Stomach (tissue), 9 donors: Measurements from ENCODE around the gene IRAG1. TPM values are rescaled to one million over a fixed set of nuclear protein-coding genes. Genes with fewer than 3 reads are reported as not detected.

Experiments
- DNase-seq, 2 donors: peaks; one replicate each; pipeline versions ENCODE4 v3.0.0 to v3.0.0-alpha.2; 2013 to 2019
- H3K27ac ChIP-seq, 5 donors: fragments of 200-600 bp in 4 of 5; sonication (generic) in 4 of 5; one replicate each; pipeline ENCODE4 v1.5.1; 2013 to 2019; ENCODE audit warnings: mild to moderate bottlenecking in 1 of 5, moderate library complexity in 1 of 5
- H3K27me3 ChIP-seq, 3 donors: fragments of 200-600 bp; sonication (generic); one replicate each; pipeline ENCODE4 v1.5.1; 2017 to 2019; ENCODE audit warnings: mixed run types in 1 of 3
- H3K36me3 ChIP-seq, 4 donors: fragments of 200-600 bp; sonication (generic); 1 replicate in 3 of 4; 2 replicates in 1 of 4; pipeline ENCODE4 v1.5.1; 2016 to 2019
- H3K4me1 ChIP-seq, 4 donors: fragments of 200-600 bp; sonication (generic); one replicate each; pipeline ENCODE4 v1.5.1; 2016 to 2019
- H3K4me3 ChIP-seq, 4 donors: fragments of 200-600 bp; sonication (generic) in 3 of 4; one replicate each; pipeline ENCODE4 v1.5.1; 2016 to 2019; ENCODE audit warnings: mild to moderate bottlenecking in 1 of 4
- H3K9me3 ChIP-seq, 4 donors: fragments of 200-600 bp; sonication (generic); one replicate each; pipeline ENCODE4 v1.5.1; 2016 to 2019
- EP300 ChIP-seq: sonication (generic); formaldehyde crosslinking; IDR thresholded peaks from one replicate; pipeline ENCODE4 v1.6.1; 2017; ENCODE audit warnings: antibody characterized with exemption
- POLR2A ChIP-seq, 4 donors: fragments of 450-650 bp; IDR thresholded peaks; one replicate each; pipeline ENCODE4 v1.6.1; 2016; ENCODE audit warnings: antibody characterized with exemption in 4 of 4, control low read depth in 2 of 4, mild to moderate bottlenecking in 1 of 4, moderate library complexity in 1 of 4
- POLR2AphosphoS5 ChIP-seq, 3 donors: sonication (generic); formaldehyde crosslinking; IDR thresholded peaks; one replicate each; pipeline ENCODE4 v1.6.1; 2016; ENCODE audit warnings: antibody characterized with exemption in 3 of 3
- WGBS, 5 donors: extraction: QIAGEN DNeasy Blood & Tissue Kit in 3 of 5; methylation state at CpG; one replicate each; pipeline versions ENCODE4 v1.1.5 to v1.1.7; 2013 to 2018; 5-methylcytosine and 5-hydroxymethylcytosine counted together
- intact Hi-C: fragments of 100-400 bp; cut with DNase I; formaldehyde crosslinking; loops from one replicate; pipeline ENCODE4 v1.15.1; 2023; ENCODE audit warnings: low total_unique reads
- polyA plus RNA-seq, 3 donors: library from polyadenylated mRNA; stranded (reverse); fragments of 200-250 nt; gene quantifications; one replicate each; pipeline ENCODE4 v1.2.3, GENCODE V29; 2013
- total RNA-seq, 5 donors: library from RNA; depleted of rRNA; stranded (reverse); fragments of >200 nt; gene quantifications; one replicate each; pipeline versions ENCODE4 v1.1.0 to v1.2.3, GENCODE V29; 2014 to 2016
- TF ChIP-seq, protein P1 (sequence below), 7 experiments: fragments of 450-650 bp in 4 of 7; fragments of 200-600 bp in 3 of 7; sonication (generic) in 3 of 7; IDR thresholded peaks; one replicate each; pipeline ENCODE4 v1.5.1; 2016 to 2019; ENCODE audit warnings: antibody characterized with exemption in 7 of 7, control low read depth in 2 of 7, mild to moderate bottlenecking in 1 of 7
- donor health status: healthy with polysubstance abuse.
- donor health status: Bipolar disorder and iron deficiency.
- donor health status: healthy.

Gene IRAG1
- total and polyA plus RNA-seq, 8 donors = 12.7 to 60.7 (median 26.4) TPM

DNA sequence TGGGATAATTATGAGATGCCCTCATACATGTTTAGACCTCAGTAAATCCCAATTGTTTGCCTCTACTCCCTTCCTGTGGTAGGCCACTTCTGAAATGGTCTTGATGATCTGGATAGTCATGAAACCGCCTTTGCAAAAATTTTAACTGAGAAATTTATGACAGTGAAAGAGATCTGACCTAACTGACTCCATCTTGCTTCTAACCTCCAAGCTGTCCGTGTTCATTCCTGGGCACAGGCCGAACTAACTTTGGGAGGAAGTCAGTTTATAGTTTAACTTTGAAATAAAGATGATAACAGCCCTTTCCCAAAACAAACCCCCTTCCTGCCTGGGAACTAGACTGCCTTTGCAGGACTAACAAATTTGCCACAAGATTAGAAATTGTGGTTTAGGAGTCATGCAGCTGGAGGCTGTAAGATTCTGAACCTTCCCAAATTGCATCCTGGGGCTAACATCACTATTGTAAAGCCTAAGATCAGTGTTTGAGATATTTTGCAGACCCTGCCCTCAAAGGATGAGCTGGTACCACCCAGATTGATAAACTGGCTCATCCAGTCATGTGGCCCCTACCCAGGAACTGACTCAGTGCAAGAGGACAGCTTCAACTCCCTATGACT lies 37.6 kb upstream of the IRAG1 start:
- intact Hi-C loops = loop anchor here (5.0 kb wide), 1 partner anchor 329 kb away; no protein-coding TSS in a partner anchor
- peaks cover 0 to 6% (median 0%) of the 10 kb centered on the region in 3 donors for H3K27me3 ChIP-seq
- no peak for DNase-seq
- no peak overlapping the region for H3K4me3 ChIP-seq
- no peak overlapping the region for H3K27ac ChIP-seq
- H3K9me3 ChIP-seq = peaks cover 0 to 6% (median 0%) of the 10 kb centered on the region in 4 donors
- TF ChIP-seq POLR2A (IDR thresholded peaks at IDR 0.05) (no peak), POLR2AphosphoS5 (IDR thresholded peaks at IDR 0.05) (no peak), EP300 (no peak)
- TF ChIP-seq, protein P1, sequence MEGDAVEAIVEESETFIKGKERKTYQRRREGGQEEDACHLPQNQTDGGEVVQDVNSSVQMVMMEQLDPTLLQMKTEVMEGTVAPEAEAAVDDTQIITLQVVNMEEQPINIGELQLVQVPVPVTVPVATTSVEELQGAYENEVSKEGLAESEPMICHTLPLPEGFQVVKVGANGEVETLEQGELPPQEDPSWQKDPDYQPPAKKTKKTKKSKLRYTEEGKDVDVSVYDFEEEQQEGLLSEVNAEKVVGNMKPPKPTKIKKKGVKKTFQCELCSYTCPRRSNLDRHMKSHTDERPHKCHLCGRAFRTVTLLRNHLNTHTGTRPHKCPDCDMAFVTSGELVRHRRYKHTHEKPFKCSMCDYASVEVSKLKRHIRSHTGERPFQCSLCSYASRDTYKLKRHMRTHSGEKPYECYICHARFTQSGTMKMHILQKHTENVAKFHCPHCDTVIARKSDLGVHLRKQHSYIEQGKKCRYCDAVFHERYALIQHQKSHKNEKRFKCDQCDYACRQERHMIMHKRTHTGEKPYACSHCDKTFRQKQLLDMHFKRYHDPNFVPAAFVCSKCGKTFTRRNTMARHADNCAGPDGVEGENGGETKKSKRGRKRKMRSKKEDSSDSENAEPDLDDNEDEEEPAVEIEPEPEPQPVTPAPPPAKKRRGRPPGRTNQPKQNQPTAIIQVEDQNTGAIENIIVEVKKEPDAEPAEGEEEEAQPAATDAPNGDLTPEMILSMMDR (IDR thresholded peaks at IDR 0.05) = no peak
- H3K4me1 ChIP-seq = peaks cover 3 to 16% (median 11%) of the 10 kb centered on the region in 4 donors
- WGBS, 5 donors = 77 to 87% (median 81%) methylated on average over 3 of the region's 3 CpGs
- no peaks in the 10 kb centered on the region for H3K36me3 ChIP-seq

DNA sequence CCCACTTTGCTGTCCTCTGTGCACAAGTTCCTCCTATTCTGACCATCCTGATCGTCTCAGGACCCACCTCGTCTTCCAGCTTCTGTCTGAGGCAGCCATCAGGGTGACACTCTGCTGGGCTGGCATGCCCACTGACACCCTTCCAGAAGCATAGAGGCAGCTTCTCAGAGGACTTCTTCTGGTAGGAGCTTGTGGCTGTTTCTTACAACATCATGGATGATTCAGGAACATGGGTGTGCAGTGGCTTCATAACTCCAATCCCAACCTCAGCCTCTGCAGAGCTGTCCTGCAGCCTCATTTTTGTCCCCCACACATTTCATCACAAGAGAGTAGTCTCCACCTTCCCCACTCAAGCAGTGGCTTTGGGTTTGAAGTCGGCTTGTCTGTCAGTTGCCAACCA lies 36.6 kb upstream of the IRAG1 start:
- Histone ChIP-seq H3K4me1 (peaks cover 0 to 6% (median 2%) of the 10 kb centered on the region in 4 donors), H3K27ac (peak overlapping the region in 1 of 5 donors; percentile 5), H3K27me3 (peaks cover 0 to 6% (median 0%) of the 10 kb centered on the region in 3 donors), H3K4me3 (no peak overlapping the region), H3K9me3 (peaks cover 0 to 6% (median 0%) of the 10 kb centered on the region in 4 donors), H3K36me3 (no peaks in the 10 kb centered on the region)
- intact Hi-C loops = loop anchor here (5.0 kb wide), 1 partner anchor 328 kb away; no protein-coding TSS in a partner anchor
- TF ChIP-seq EP300 = no peak
- TF ChIP-seq POLR2A (IDR thresholded peaks at IDR 0.05) = no peak
- TF ChIP-seq POLR2AphosphoS5 (IDR thresholded peaks at IDR 0.05) = no peak
- TF ChIP-seq, protein P1 (IDR thresholded peaks at IDR 0.05) = no peak
- no peak for DNase-seq
- WGBS, 5 donors = 86 to 97% (median 89%) methylated on average over 3 of the region's 3 CpGs

DNA sequence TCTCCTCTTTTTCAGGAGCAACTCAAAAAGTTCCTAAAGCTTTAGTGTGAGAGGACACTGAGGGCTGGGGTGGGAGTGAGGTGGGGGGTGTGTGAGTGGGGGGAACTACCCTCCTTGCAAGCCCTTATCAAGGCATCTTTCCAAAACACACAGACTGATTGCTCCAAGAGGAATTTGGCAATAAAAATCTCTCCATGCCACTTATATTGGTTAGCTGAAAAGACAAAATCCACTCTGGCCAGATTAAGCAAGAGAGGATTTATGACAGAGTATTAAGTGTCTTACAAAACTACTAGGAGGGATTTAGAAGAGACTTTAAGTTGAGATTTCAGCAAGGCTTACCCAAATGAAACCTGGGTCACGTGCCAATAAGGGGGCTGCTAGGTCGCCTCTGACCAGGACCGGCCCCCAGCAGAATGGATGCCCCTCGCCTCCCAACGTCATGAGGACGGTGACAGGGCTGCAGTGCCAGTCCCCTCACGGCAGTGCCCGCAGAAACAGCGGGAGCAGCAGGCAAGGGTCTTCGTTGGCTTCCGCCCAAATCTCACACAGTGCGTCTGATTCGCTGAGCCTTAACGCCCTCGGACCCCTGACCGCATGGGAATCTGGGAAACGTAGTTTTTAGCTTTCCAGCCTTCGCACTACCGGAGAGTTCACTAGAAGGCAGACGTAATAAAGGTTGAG lies 35.4 kb upstream of the IRAG1 start:
- peak in 1 of 2 donors; percentile 81 for DNase-seq
- Histone ChIP-seq H3K27me3 (peaks cover 0 to 6% (median 0%) of the 10 kb centered on the region in 3 donors), H3K27ac (peak overlapping the region in 4 of 5 donors; percentile 46 to 71 (median 52)), H3K4me1 (peaks cover 0 to 4% (median 0%) of the 10 kb centered on the region in 4 donors), H3K36me3 (no peaks in the 10 kb centered on the region), H3K9me3 (peaks cover 0 to 6% (median 0%) of the 10 kb centered on the region in 4 donors), H3K4me3 (no peak overlapping the region)
- TF ChIP-seq POLR2A (IDR thresholded peaks at IDR 0.05) (no peak), EP300 (no peak), POLR2AphosphoS5 (IDR thresholded peaks at IDR 0.05) (no peak)
- TF ChIP-seq, protein P1 (IDR thresholded peaks at IDR 0.05) = no peak
- intact Hi-C loops = no loop called here
- 31 to 58% (median 37%) methylated on average over 6 to 20 of the region's 20 CpGs for WGBS, 5 donors

DNA sequence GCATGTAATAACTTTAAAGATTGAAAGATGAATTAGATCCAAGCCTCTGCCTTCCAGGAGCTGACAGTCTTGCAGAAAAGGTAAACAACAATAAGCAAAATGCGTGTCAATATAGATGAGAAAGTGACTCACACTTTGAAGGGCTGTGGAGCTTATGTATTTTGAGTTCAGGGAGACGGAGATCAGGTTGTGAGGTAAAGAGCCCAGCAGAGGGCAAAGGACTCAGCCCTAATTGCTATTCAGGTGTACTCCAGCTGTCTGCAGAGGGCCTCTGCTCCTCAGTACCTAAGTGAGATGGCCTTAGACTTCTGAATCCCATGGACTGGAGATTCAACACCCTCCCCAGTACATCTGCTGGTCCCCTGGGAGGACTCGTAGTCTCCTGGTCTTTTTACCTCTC lies 34.6 kb upstream of the IRAG1 start:
- DNase-seq = no peak
- no peaks in the 10 kb centered on the region for H3K36me3 ChIP-seq
- intact Hi-C loops = no loop called here
- no peak overlapping the region for H3K4me3 ChIP-seq
- peaks cover 0 to 6% (median 0%) of the 10 kb centered on the region in 4 donors for H3K9me3 ChIP-seq
- peaks cover 0 to 6% (median 0%) of the 10 kb centered on the region in 3 donors for H3K27me3 ChIP-seq
- H3K4me1 ChIP-seq = peaks cover 0 to 4% (median 0%) of the 10 kb centered on the region in 4 donors
- H3K27ac ChIP-seq = peak overlapping the region in 3 of 5 donors; percentile 12 to 58 (median 15)
- TF ChIP-seq EP300 (no peak), POLR2A (IDR thresholded peaks at IDR 0.05) (no peak), POLR2AphosphoS5 (IDR thresholded peaks at IDR 0.05) (no peak)
- TF ChIP-seq, protein P1 (IDR thresholded peaks at IDR 0.05) = no peak
- WGBS, 5 donors = 61 to 78% (median 66%) methylated on average over 3 of the region's 3 CpGs
